ENCODE data around the gene ERC2.

ERC2 gene

GRCh38 chr3:55648591-55649318 lies 819.5 kb downstream of the ERC2 start:
- DNase-seq (ENCODE audit: insufficient read length) (no peak), FAIRE-seq (no peak)
- TF ChIP-seq POLR2A (IDR thresholded peaks at IDR 0.05; ENCODE audit: low read depth, low read length) (no peak), POLR2AphosphoS5 (IDR thresholded peaks at IDR 0.05; ENCODE audit: low read depth, low read length) (no peak), TAF1 (IDR thresholded peaks at IDR 0.05; ENCODE audit: borderline replicate concordance, low read depth, low read length) (no peak)

- no peak for FAIRE-seq
- no peak for TF ChIP-seq POLR2A (IDR thresholded peaks at IDR 0.05; ENCODE audit: low read depth, low read length)
- TF ChIP-seq POLR2AphosphoS5 (IDR thresholded peaks at IDR 0.05; ENCODE audit: low read depth, low read length), result no peak
- DNase-seq (ENCODE audit: insufficient read length), result no peak
These were observed 820.6 kb downstream of the ERC2 start for GRCh38 chr3:55647670-55648069.

- TF ChIP-seq POLR2AphosphoS5 (IDR thresholded peaks at IDR 0.05; ENCODE audit: low read depth, low read length) (no peak), POLR2A (IDR thresholded peaks at IDR 0.05; ENCODE audit: low read depth, low read length) (no peak), TAF1 (IDR thresholded peaks at IDR 0.05; ENCODE audit: borderline replicate concordance, low read depth, low read length) (no peak)
- no peak for DNase-seq (ENCODE audit: insufficient read length)
- FAIRE-seq, result no peak
These were observed 821.2 kb downstream of the ERC2 start for GRCh38 chr3:55647063-55647462.

DNA sequence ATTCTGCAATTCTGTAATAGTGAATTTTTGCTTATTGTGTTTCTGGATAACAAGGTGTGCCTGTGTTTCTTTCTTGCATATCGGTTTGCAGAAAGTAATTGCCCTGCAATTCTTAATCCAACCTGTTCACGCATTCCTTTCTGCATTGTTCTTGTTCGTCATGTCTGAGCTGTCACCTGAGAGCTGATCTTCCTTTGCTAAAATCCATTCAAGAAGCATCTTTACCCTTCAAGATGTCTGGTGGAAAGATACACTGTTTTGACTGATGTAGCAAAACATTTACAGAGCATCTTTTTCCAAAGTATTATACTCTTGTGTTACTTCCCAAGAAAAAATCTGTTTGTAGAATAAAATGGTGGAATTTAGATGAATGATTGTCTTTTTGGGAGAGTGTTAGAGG lies 822.1 kb downstream of the ERC2 start:
- DNase-seq (ENCODE audit: insufficient read length) (no peak), FAIRE-seq (no peak)
- TF ChIP-seq POLR2A (IDR thresholded peaks at IDR 0.05; ENCODE audit: low read depth, low read length) (no peak), TAF1 (IDR thresholded peaks at IDR 0.05; ENCODE audit: borderline replicate concordance, low read depth, low read length) (no peak), POLR2AphosphoS5 (IDR thresholded peaks at IDR 0.05; ENCODE audit: low read depth, low read length) (no peak)

DNA sequence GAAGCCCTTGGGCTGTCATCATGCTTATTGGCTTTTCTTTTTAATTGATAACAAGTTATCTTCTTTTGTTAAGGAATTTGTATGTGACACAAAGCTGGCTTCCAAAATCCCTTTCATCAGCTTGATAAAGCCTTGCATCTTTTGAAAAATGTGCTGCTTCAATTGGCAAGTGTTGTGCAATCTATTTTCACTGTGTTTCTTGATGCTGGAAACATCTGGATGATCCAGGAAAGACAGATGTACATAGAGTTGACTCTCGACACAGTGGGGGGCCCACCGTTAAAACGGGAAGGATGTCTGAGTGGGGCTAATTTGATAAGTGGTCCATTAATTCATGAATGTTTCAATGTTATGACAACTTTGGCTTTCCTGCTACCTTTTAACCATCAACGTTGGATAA lies 822.8 kb downstream of the ERC2 start:
- DNase-seq (ENCODE audit: insufficient read length) (no peak), FAIRE-seq (no peak)
- no peak for TF ChIP-seq POLR2AphosphoS5 (IDR thresholded peaks at IDR 0.05; ENCODE audit: low read depth, low read length)
- TF ChIP-seq TAF1 (IDR thresholded peaks at IDR 0.05; ENCODE audit: borderline replicate concordance, low read depth, low read length), result no peak
- TF ChIP-seq POLR2A (IDR thresholded peaks at IDR 0.05; ENCODE audit: low read depth, low read length), result no peak

GRCh38 chr3:55643283-55643682 lies 825.0 kb downstream of the ERC2 start:
- no peak for DNase-seq (ENCODE audit: insufficient read length)
- TF ChIP-seq POLR2A (IDR thresholded peaks at IDR 0.05; ENCODE audit: low read depth, low read length), result no peak
- FAIRE-seq, result no peak

DNA sequence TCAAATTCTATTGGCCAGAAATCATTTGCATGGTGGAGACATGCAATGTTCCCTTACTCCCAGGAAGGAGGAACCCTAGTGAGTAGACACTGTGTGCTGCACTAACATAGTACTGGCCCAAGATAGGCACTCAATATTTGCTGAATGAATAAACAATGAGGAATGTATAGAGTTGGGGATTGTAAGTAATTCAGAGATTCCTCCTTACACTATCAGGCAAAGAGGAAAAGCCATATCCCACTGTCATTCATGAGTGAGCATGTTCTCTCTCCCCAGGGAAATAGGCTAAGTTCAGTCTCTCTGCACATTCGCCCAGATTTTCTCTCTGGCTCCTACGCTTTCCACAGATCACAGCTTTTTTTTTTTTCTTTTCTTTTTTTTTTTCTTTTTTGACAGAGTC lies 826.3 kb downstream of the ERC2 start:
- FAIRE-seq, result no peak
- no peak for TF ChIP-seq POLR2A (IDR thresholded peaks at IDR 0.05; ENCODE audit: low read depth, low read length)
- no peak for TF ChIP-seq TAF1 (IDR thresholded peaks at IDR 0.05; ENCODE audit: borderline replicate concordance, low read depth, low read length)
- TF ChIP-seq POLR2AphosphoS5 (IDR thresholded peaks at IDR 0.05; ENCODE audit: low read depth, low read length), result no peak

DNA sequence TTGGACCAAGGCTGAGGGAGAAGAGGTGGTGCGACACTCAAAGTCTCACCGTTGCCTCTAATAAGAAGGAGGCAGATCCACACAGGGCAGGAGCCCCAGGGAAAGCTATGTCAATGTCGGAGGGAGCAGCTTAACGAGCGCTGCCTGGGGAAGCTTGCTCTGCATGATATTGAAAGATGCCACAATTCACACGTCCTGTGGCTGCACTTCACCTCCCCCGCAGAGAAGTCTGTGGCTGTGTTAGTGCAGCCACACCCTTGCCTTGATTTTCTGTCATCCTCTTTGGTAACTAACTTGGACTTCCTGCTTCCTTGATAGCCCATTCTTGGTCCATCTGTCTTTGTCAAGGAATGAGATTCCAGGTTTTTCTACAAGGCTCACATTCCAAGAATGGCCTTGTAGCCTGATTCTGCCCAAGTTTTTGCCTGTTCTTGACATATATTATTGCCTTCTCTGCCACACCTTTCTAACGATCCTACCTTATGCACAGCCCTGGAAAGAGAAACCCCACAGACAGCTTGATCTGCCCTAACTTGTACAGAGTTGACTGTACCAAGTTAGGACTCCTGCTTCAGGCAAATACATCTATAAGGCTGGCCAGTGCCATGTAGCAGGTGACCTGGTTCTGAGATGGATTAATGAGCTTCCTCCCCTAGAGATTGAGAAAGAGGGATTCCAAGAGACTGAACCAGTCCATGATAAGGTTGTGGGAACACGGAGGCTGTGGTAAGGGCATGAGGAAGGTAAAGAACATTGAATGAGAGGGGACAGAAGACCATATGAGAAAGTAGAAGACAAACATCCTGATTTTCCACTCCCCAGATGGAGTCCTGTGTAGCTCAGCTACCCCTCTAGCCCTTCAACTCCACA lies 828.1 kb downstream of the ERC2 start:
- no peak for FAIRE-seq
- DNase-seq (ENCODE audit: insufficient read length), result no peak
- TF ChIP-seq POLR2AphosphoS5 (IDR thresholded peaks at IDR 0.05; ENCODE audit: low read depth, low read length) (no peak), POLR2A (IDR thresholded peaks at IDR 0.05; ENCODE audit: low read depth, low read length) (no peak), TAF1 (IDR thresholded peaks at IDR 0.05; ENCODE audit: borderline replicate concordance, low read depth, low read length) (no peak)

More for the DNA sequence above, 826.3 kb downstream of the ERC2 start:
- DNase-seq (ENCODE audit: insufficient read length), result no peak

GRCh38 chr3:55639143-55639542 lies 829.1 kb downstream of the ERC2 start:
- DNase-seq (ENCODE audit: insufficient read length) (no peak), FAIRE-seq (peak; percentile 36)
- TF ChIP-seq TAF1 (IDR thresholded peaks at IDR 0.05; ENCODE audit: borderline replicate concordance, low read depth, low read length), result no peak
- no peak for TF ChIP-seq POLR2AphosphoS5 (IDR thresholded peaks at IDR 0.05; ENCODE audit: low read depth, low read length)
- no peak for TF ChIP-seq POLR2A (IDR thresholded peaks at IDR 0.05; ENCODE audit: low read depth, low read length)

DNA sequence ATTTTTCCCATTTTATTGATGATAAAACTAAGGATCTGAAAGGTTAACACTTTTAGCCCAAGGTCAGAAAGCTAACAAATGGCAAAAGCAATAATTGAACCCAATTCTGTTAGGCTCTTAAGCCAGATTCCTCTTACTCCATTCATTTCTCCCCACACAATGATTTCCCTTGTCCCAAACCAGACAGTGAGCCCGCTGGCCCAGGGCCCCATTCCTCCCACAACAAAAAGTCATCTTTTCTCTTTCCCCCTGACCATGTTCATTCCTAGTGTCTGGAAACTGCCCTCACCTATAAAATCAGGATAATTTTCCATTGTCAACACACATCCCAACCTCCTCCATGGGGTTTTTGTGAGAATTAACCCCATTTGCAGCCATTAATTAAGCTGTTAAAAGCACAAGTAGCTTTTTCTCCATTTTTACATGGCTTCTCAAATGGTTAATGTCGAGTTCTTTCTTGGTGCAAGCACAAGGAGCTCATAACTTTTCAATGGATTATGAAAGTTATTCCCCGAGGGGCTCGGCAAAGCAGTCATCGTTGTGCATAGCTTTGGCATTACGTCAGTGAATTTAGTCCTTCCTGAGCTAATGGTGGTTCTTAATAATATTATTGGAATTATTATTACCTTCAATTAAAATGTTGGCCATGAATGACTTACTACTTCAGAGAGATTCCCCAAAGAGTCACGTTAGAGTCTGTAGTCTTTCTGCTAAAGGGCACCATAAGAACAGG lies 830.2 kb downstream of the ERC2 start:
- no peak for TF ChIP-seq POLR2AphosphoS5 (IDR thresholded peaks at IDR 0.05; ENCODE audit: low read depth, low read length)
- no peak for TF ChIP-seq TAF1 (IDR thresholded peaks at IDR 0.05; ENCODE audit: borderline replicate concordance, low read depth, low read length)
- no peak for FAIRE-seq
- no peak for DNase-seq (ENCODE audit: insufficient read length)

DNA sequence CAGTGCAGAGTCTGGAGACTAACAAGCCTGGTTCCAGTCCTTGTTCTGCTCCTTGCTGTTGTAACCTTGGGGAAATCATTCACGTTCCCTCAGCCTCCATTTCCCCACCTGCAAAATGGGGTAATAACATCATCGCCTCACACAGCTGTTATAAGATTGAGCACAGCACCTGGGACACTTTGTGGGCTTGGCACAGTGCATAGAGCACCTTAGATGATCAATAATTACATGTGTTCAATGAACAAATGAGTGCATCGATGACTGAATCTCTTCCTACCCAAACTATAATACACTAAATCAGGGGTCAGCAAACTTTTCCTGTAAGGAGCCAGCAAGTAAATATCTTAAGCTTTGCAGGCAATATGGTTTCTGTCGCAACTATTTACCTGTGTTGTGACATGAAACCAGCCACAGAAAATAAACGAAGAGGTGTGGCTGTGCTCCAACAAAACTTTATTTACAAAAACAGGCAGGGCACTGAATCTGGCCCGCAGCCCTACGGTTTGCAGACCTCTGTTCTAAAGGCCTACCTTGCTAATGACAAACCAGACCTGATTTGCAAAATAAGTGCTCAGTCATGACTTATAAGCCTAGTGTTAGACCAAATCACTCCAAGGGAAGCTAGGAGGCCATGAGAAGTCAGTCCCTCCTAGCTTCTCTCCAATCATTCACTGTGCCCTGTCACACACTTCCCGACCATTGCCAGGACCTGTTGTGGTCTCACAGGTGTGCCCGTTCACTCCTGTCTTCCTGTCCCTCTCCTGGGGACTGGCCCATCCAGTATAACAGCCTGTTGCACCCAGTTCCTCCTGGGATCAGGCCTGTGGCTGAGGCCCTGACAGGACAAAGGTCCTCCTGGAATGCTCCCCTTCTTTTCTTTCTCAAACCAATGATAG lies 831.7 kb downstream of the ERC2 start:
- FAIRE-seq, result no peak
- no peak for TF ChIP-seq POLR2AphosphoS5 (IDR thresholded peaks at IDR 0.05; ENCODE audit: low read depth, low read length)
- TF ChIP-seq POLR2A (IDR thresholded peaks at IDR 0.05; ENCODE audit: low read depth, low read length), result no peak
- no peak for DNase-seq (ENCODE audit: insufficient read length)

Data from GM12892 (cell line).